PC-3 (cell line): ENCODE results near the gene KLHL14.

Source experiments
- EZH2 ChIP-seq: fragments of 300-600 bp; sonication (generic); IDR thresholded peaks from one replicate; pipeline ENCODE4 v1.6.1; 2017; ENCODE audit warnings: antibody characterized with exemption, mild to moderate bottlenecking, low read length; ENCODE audit not compliant: unreplicated experiment
- EZH2phosphoT487 ChIP-seq: fragments of 300-600 bp; sonication (generic); IDR thresholded peaks from 2 replicates; pipeline ENCODE4 v1.6.1; 2018; ENCODE audit warnings: mild to moderate bottlenecking, antibody characterized with exemption, low read length, borderline replicate concordance
- TF ChIP-seq, protein P1 (sequence below): fragments of 300-600 bp; sonication (generic); conservative IDR thresholded peaks from 2 replicates; pipeline ENCODE4 v1.5.1; 2017; ENCODE audit warnings: antibody characterized with exemption, low read depth, mild to moderate bottlenecking, low read length

DNA sequence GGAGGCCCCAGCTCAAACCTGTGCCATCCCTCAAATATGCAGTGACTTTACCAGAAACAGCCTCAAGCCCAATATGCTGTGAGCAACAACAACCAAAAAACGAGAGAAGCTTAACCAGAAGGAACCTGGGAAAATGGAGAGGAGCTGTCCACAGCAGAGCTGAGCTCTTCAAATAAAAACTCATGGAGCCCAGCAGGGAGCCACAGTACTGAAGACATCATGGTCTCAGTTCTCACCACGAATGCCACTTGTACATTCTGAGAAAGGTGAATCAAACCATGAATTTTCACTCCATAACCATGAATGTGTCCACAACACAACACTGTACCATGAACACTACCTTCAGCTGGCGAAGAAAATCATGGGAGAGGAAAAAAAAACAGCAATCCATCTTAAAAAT, 50.5 kb downstream of the KLHL14 start:
- TF ChIP-seq, protein P1, sequence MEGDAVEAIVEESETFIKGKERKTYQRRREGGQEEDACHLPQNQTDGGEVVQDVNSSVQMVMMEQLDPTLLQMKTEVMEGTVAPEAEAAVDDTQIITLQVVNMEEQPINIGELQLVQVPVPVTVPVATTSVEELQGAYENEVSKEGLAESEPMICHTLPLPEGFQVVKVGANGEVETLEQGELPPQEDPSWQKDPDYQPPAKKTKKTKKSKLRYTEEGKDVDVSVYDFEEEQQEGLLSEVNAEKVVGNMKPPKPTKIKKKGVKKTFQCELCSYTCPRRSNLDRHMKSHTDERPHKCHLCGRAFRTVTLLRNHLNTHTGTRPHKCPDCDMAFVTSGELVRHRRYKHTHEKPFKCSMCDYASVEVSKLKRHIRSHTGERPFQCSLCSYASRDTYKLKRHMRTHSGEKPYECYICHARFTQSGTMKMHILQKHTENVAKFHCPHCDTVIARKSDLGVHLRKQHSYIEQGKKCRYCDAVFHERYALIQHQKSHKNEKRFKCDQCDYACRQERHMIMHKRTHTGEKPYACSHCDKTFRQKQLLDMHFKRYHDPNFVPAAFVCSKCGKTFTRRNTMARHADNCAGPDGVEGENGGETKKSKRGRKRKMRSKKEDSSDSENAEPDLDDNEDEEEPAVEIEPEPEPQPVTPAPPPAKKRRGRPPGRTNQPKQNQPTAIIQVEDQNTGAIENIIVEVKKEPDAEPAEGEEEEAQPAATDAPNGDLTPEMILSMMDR = no peak
- TF ChIP-seq EZH2phosphoT487 (no peak), EZH2 (no peak)
